GM12878 (cell line): Measurements from ENCODE around the gene EIF5A. TPM values are rescaled to one million over a fixed set of nuclear protein-coding genes. Genes with fewer than 3 reads are reported as not detected.

Experiments
- ATAC-seq: fragments of 200-7000 bp; cut with Tn5 transposase; 3 replicates; pipeline ENCODE4 v1.9.1; 2020; ENCODE audit warnings: mild to moderate bottlenecking, moderate library complexity
- BruUV-seq: library from RNA; stranded (reverse); fragments of 400-500 nt; replicated peaks from 2 replicates; lab custom pipeline; 2021; lab: Mats Ljungman, UMichigan
- CTCF ChIA-PET: fragments of 300-600 bp; sonication (Branson Sonifier 250); formaldehyde crosslinking; extraction: SDS; loops from one replicate; lab custom pipeline; 2021; ENCODE audit warnings: inconsistent platforms; lab: Yijun Ruan, JAX
- POLR2A ChIA-PET: fragments of 350-600 bp; formaldehyde crosslinking; extraction: SDS; loops from one replicate; lab custom pipeline; 2021; ENCODE audit warnings: inconsistent platforms; lab: Charles Lee
- RAD21 ChIA-PET: fragments of 300-600 bp; sonication (Branson Sonifier 250); formaldehyde crosslinking; loops from one replicate; lab custom pipeline; 2023; ENCODE audit warnings: antibody characterized with exemption; ENCODE audit not compliant: unreplicated experiment; lab: Charles Lee
- SMC1A ChIA-PET: fragments of 300-600 bp; sonication (Branson Sonifier 250); formaldehyde crosslinking; loops from one replicate; lab custom pipeline; 2023; ENCODE audit not compliant: unreplicated experiment, uncharacterized antibody; lab: Charles Lee
- DNase-seq: peaks from one replicate; pipeline ENCODE4 v3.0.0-alpha.2; 2011; ENCODE audit warnings: low read depth, low spot score
- FAIRE-seq: peaks from 3 replicates; lab custom pipeline; 2011; peaks lifted over from hg19 to GRCh38; lab: Jason Lieb, UNC
- H2AFZ ChIP-seq: 2 replicates; pipeline ENCODE4 v1.6.0; 2011; ENCODE audit warnings: low read depth, low read length, control low read depth; ENCODE audit not compliant: control insufficient read depth
- H3K27ac ChIP-seq: 2 replicates; pipeline ENCODE4 v1.5.1; 2011; ENCODE audit warnings: control low read depth; ENCODE audit not compliant: control insufficient read depth, insufficient read depth
- H3K27me3 ChIP-seq, 2 experiments: replicated peaks in 1 of 2; 2 replicates each; pipeline versions ENCODE4 v1.6.0 to v1.6.1; 2011; ENCODE audit warnings: low read length in 1 of 2; ENCODE audit not compliant: control insufficient read depth in 2 of 2, insufficient read depth in 2 of 2
- H3K36me3 ChIP-seq, 2 experiments: 2 replicates each; pipeline ENCODE4 v1.5.1; 2011; ENCODE audit warnings: low read length in 1 of 2; ENCODE audit not compliant: control insufficient read depth in 2 of 2, insufficient read depth in 2 of 2
- H3K4me1 ChIP-seq: 2 replicates; pipeline ENCODE4 v1.6.1; 2011; ENCODE audit warnings: mild to moderate bottlenecking, low read length, moderate library complexity, mixed read lengths; ENCODE audit not compliant: control insufficient read depth, insufficient read depth
- H3K4me2 ChIP-seq: 2 replicates; pipeline ENCODE4 v1.6.0; 2011; ENCODE audit warnings: control low read depth; ENCODE audit not compliant: control insufficient read depth, insufficient read depth
- H3K4me3 ChIP-seq: fragments of 200-600 bp; sonication (generic); 2 replicates; pipeline ENCODE4 v1.5.1; 2016
- H3K79me2 ChIP-seq: 2 replicates; pipeline ENCODE4 v1.6.0; 2011; ENCODE audit warnings: low read length; ENCODE audit not compliant: control insufficient read depth, insufficient read depth
- H3K9ac ChIP-seq: 2 replicates; pipeline ENCODE4 v1.8.0; 2011; ENCODE audit warnings: low read length, control low read depth, mixed read lengths; ENCODE audit not compliant: control insufficient read depth, insufficient read depth
- H3K9me3 ChIP-seq: replicated peaks from 3 replicates; pipeline ENCODE4 v1.5.1; 2011; ENCODE audit warnings: mild to moderate bottlenecking, low read length; ENCODE audit not compliant: control insufficient read depth, insufficient read depth
- H4K20me1 ChIP-seq: 2 replicates; pipeline ENCODE4 v1.6.0; 2011; ENCODE audit not compliant: control insufficient read depth, insufficient read depth
- ASH2L ChIP-seq: fragments of 300-600, 200-600 bp; sonication (generic); IDR thresholded peaks from 2 replicates; pipeline ENCODE4 v1.6.1; 2017; ENCODE audit warnings: low read depth, mild to moderate bottlenecking, borderline replicate concordance
- BCL11A ChIP-seq: IDR thresholded peaks from 2 replicates; pipeline ENCODE4 v1.6.1; 2011; ENCODE audit warnings: low read depth, low read length
- CBFB ChIP-seq: IDR thresholded peaks from 2 replicates; pipeline ENCODE4 v1.6.1; 2016; ENCODE audit warnings: antibody characterized with exemption, low read depth
- CREB1 ChIP-seq: IDR thresholded peaks from 2 replicates; pipeline ENCODE4 v1.6.1; 2012; ENCODE audit warnings: low read depth, mild to moderate bottlenecking, inconsistent platforms
- CTCF ChIP-seq, 3 experiments: IDR thresholded peaks in 2 of 3; conservative IDR thresholded peaks in 1 of 3; 2 replicates each; pipeline ENCODE4 v1.5.1; 2011; ENCODE audit warnings: low read depth in 3 of 3, low read length in 3 of 3, mild to moderate bottlenecking in 3 of 3, control low read depth in 2 of 3, moderate library complexity in 2 of 3, inconsistent platforms in 1 of 3, mixed read lengths in 1 of 3; ENCODE audit not compliant: control insufficient read depth in 2 of 3, insufficient read depth in 1 of 3; ENCODE audit errors: extremely low read depth in 1 of 3
- ESRRA ChIP-seq: IDR thresholded peaks from 2 replicates; pipeline ENCODE4 v1.6.1; 2012; ENCODE audit warnings: mild to moderate bottlenecking, low read length, improper control_type of control experiment
- IRF5 ChIP-seq: fragments of 450-650 bp; IDR thresholded peaks from 2 replicates; pipeline ENCODE4 v1.6.1; 2017; ENCODE audit warnings: borderline replicate concordance
- JUNB ChIP-seq: IDR thresholded peaks from 2 replicates; pipeline ENCODE4 v1.6.1; 2016; ENCODE audit warnings: antibody characterized with exemption, mild to moderate bottlenecking
- LARP7 ChIP-seq: fragments of 450-650 bp; IDR thresholded peaks from 2 replicates; pipeline ENCODE4 v1.6.1; 2017; ENCODE audit warnings: mild to moderate bottlenecking
- MEF2A ChIP-seq: IDR thresholded peaks from 2 replicates; pipeline ENCODE4 v1.6.1; 2011; ENCODE audit warnings: low read depth, mild to moderate bottlenecking, low read length, moderate library complexity; ENCODE audit not compliant: insufficient read depth
- MEF2B ChIP-seq: fragments of 450-650 bp; IDR thresholded peaks from 2 replicates; pipeline ENCODE4 v1.6.1; 2018; ENCODE audit warnings: mild to moderate bottlenecking, moderate library complexity; ENCODE audit not compliant: partially characterized antibody, poor library complexity, severe bottlenecking
- MTA2 ChIP-seq: fragments of 450-650 bp; IDR thresholded peaks from 2 replicates; pipeline ENCODE4 v1.6.1; 2016; ENCODE audit warnings: low read depth, mild to moderate bottlenecking, moderate library complexity
- NR2C2 ChIP-seq: IDR thresholded peaks from 2 replicates; pipeline ENCODE4 v1.6.1; 2011; ENCODE audit warnings: borderline replicate concordance, low read depth; ENCODE audit not compliant: control insufficient read depth, insufficient read length
- SIN3A ChIP-seq: IDR thresholded peaks from 2 replicates; pipeline ENCODE4 v1.6.1; 2012; ENCODE audit warnings: low read depth, low read length, improper control_type of control experiment
- YY1 ChIP-seq: IDR thresholded peaks from 2 replicates; pipeline ENCODE4 v1.6.1; 2011; ENCODE audit warnings: low read depth, mild to moderate bottlenecking, low read length
- WGBS: methylation state at CpG from one replicate; pipeline ENCODE4 v1.1.6; 2016; ENCODE audit warnings: low lambda C conversion rate; ENCODE audit not compliant: insufficient replicate concordance, insufficient coverage; ENCODE audit errors: missing lambda C conversion rate; 5-methylcytosine and 5-hydroxymethylcytosine counted together
- in situ Hi-C: fragments of 300-500 bp; cut with MboI; formaldehyde crosslinking; loops from 9 replicates; pipeline ENCODE4 v1.14.3; 2018; ENCODE audit warnings: mixed read lengths
- intact Hi-C: fragments of 100-400 bp; cut with micrococcal nuclease; formaldehyde crosslinking; loops from one replicate; pipeline ENCODE4 v1.14.2; 2022; ENCODE audit not compliant: unreplicated experiment
- polyA plus RNA-seq, 11 experiments: library from polyadenylated mRNA; depleted of rRNA in 4 of 11; unstranded in 6 of 11; stranded (reverse) in 5 of 11; fragments of >200 nt; fragmentation: Nextera tagmentation in 4 of 11; fragmentation: Illumina TruSeq in 1 of 11; extraction: Ambion mirVana in 4 of 11; extraction: Trizol in 1 of 11; gene quantifications; 1 replicate in 1 of 11; 2 replicates in 10 of 11; pipeline versions ENCODE4 v1.2.1 to v1.2.3, GENCODE V29; 2011 to 2016; ENCODE audit warnings: inconsistent platforms in 2 of 11, missing spikeins in 2 of 11, low read depth in 1 of 11
- total RNA-seq, 4 experiments: library from RNA; depleted of rRNA in 3 of 4; stranded (reverse); fragments of >200 nt in 3 of 4; fragmentation: Illumina TruSeq in 1 of 4; extraction: Trizol in 1 of 4; gene quantifications; 2 replicates each; pipeline versions ENCODE4 v1.2.1 to v1.2.3, GENCODE V29; 2013 to 2021
- TF ChIP-seq, protein P1 (sequence below): fragments of 450-650 bp; IDR thresholded peaks from 2 replicates; pipeline ENCODE4 v1.6.1; 2017; ENCODE audit warnings: mild to moderate bottlenecking
- TF ChIP-seq, protein P2 (sequence below): fragments of 450-650 bp; formaldehyde crosslinking; IDR thresholded peaks from 2 replicates; pipeline ENCODE4 v1.4.0; 2022; ENCODE audit warnings: mild to moderate bottlenecking, moderate library complexity

The EIF5A gene
- total and polyA plus RNA-seq, 10 of the 15 experiments (the other 5 are each of a cell fraction or from before 2014, with no cell fraction given): 26.5 to 1,792 (median 944) TPM

- TF ChIP-seq CTCF (IDR thresholded peaks at IDR 0.05 in 2 of 3, conservative IDR thresholded peaks at IDR 0.05 in 1 of 3; ENCODE audit: control insufficient read depth in 2 of 3, extremely low read depth in 1 of 3, insufficient read depth in 1 of 3, low read depth in 3 of 3, low read length in 3 of 3): no peak
- no peak for TF ChIP-seq ASH2L
- no peak for TF ChIP-seq IRF5
- TF ChIP-seq LARP7: no peak
- TF ChIP-seq BCL11A: no peak
- TF ChIP-seq YY1: no peak
- TF ChIP-seq ESRRA: no peak
- TF ChIP-seq JUNB: no peak
- TF ChIP-seq CREB1: no peak
- TF ChIP-seq CBFB: no peak
- no peak for TF ChIP-seq NR2C2
- no peak for TF ChIP-seq MEF2B
- TF ChIP-seq, protein P1, sequence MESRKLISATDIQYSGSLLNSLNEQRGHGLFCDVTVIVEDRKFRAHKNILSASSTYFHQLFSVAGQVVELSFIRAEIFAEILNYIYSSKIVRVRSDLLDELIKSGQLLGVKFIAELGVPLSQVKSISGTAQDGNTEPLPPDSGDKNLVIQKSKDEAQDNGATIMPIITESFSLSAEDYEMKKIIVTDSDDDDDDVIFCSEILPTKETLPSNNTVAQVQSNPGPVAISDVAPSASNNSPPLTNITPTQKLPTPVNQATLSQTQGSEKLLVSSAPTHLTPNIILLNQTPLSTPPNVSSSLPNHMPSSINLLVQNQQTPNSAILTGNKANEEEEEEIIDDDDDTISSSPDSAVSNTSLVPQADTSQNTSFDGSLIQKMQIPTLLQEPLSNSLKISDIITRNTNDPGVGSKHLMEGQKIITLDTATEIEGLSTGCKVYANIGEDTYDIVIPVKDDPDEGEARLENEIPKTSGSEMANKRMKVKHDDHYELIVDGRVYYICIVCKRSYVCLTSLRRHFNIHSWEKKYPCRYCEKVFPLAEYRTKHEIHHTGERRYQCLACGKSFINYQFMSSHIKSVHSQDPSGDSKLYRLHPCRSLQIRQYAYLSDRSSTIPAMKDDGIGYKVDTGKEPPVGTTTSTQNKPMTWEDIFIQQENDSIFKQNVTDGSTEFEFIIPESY: no peak
- TF ChIP-seq SIN3A: no peak
- TF ChIP-seq MTA2: no peak
- no peak for TF ChIP-seq MEF2A
- TF ChIP-seq, protein P2, sequence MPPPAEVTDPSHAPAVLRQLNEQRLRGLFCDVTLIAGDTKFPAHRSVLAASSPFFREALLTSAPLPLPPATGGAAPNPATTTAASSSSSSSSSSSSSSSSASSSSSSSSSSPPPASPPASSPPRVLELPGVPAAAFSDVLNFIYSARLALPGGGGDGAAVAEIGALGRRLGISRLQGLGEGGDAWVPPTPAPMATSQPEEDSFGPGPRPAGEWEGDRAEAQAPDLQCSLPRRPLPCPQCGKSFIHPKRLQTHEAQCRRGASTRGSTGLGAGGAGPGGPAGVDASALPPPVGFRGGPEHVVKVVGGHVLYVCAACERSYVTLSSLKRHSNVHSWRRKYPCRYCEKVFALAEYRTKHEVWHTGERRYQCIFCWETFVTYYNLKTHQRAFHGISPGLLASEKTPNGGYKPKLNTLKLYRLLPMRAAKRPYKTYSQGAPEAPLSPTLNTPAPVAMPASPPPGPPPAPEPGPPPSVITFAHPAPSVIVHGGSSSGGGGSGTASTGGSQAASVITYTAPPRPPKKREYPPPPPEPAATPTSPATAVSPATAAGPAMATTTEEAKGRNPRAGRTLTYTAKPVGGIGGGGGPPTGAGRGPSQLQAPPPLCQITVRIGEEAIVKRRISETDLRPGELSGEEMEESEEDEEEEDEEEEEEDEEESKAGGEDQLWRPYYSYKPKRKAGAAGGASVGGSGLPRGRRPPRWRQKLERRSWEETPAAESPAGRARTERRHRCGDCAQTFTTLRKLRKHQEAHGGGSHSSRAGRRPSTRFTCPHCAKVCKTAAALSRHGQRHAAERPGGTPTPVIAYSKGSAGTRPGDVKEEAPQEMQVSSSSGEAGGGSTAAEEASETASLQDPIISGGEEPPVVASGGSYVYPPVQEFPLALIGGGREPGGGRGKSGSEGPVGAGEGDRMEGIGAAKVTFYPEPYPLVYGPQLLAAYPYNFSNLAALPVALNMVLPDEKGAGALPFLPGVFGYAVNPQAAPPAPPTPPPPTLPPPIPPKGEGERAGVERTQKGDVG (CRISPR knock-in tag): no peak
- TF ChIP-seq, all 136 proteins: peak for 0
- Histone ChIP-seq H3K9ac (no peak overlapping the region), H4K20me1 (no peaks in the 10 kb centered on the region), H3K9me3 (no peaks in the 10 kb centered on the region), H3K27ac (no peak overlapping the region), H3K79me2 (no peaks in the 10 kb centered on the region), H3K4me2 (no peak overlapping the region), H3K27me3 (peaks cover 3 to 5% of the 10 kb centered on the region in 2 experiments; a peak in 2 of 4 replicates), H3K4me1 (peaks cover 17% of the 10 kb centered on the region), H2AFZ (no peak overlapping the region), H3K36me3 (peaks cover 0 to 8% of the 10 kb centered on the region in 2 experiments; a peak in 2 of 4 replicates), H3K4me3 (no peak overlapping the region)
- SMC1A ChIA-PET: no interaction called here
- RAD21 ChIA-PET: no interaction called here
- DNase-seq (no peak), ATAC-seq (no peak), FAIRE-seq (no peak)
- intact Hi-C loops: no loop called here
- no TSS peak for BruUV-seq
- POLR2A ChIA-PET: no interaction called here
- CTCF ChIA-PET: interaction anchor here (0.7 kb wide), 1 partner anchor 22 kb away, joined by 3 read pairs; no protein-coding TSS in a partner anchor
- in situ Hi-C loops: no loop called here
- 82% methylated on average over 4 of the region's 4 CpGs for WGBS
Measured at GRCh38 chr17:7260151-7260550, 47.3 kb upstream of the EIF5A start.
